Kidney epithelial cell (primary cell): ENCODE data around the gene GDF10. TPM values are rescaled to one million over a fixed set of nuclear protein-coding genes. Genes with fewer than 3 reads are reported as not detected.

ENCODE experiments used
- DNase-seq: peaks from one replicate; pipeline ENCODE4 v3.0.0-alpha.2; 2010; ENCODE audit warnings: low read depth
- H3K27me3 ChIP-seq: 2 replicates; pipeline ENCODE4 v1.6.0; 2011; ENCODE audit warnings: low read length; ENCODE audit not compliant: control insufficient read depth, insufficient read depth
- H3K36me3 ChIP-seq: 2 replicates; pipeline ENCODE4 v1.5.1; 2011; ENCODE audit warnings: low read length; ENCODE audit not compliant: control insufficient read depth, insufficient read depth
- H3K4me3 ChIP-seq: 2 replicates; pipeline ENCODE4 v1.5.1; 2011; ENCODE audit warnings: low read depth, mild to moderate bottlenecking, control low read depth, low read length
- CTCF ChIP-seq: IDR thresholded peaks from 2 replicates; pipeline ENCODE4 v1.5.1; 2011; ENCODE audit warnings: mild to moderate bottlenecking, moderate library complexity, low read length, control low read depth, inconsistent platforms; ENCODE audit not compliant: insufficient read depth, poor library complexity, severe bottlenecking
- total RNA-seq: library from RNA; depleted of rRNA; stranded (reverse); fragments of >200 nt; gene quantifications from 2 replicates; pipeline ENCODE4 v1.2.3, GENCODE V29; 2015

GDF10 gene
- total RNA-seq, 1 donor from 2014 or later: not detected

GRCh38 chr10:47283101-47283630 lies 16.8 kb upstream of the GDF10 start:
- TF ChIP-seq CTCF: no peak

GRCh38 chr10:47283848-47284247 lies 16.1 kb upstream of the GDF10 start:
- TF ChIP-seq CTCF: no peak
- no peak for DNase-seq
- Histone ChIP-seq H3K4me3 (no peak overlapping the region), H3K36me3 (no peaks in the 10 kb centered on the region), H3K27me3 (peaks cover 2% of the 10 kb centered on the region)

More at GRCh38 chr10:47283101-47283630, 16.8 kb upstream of the GDF10 start:
- Histone ChIP-seq H3K36me3 (no peaks in the 10 kb centered on the region), H3K27me3 (peaks cover 2% of the 10 kb centered on the region), H3K4me3 (no peak overlapping the region)
- no peak for DNase-seq

- DNase-seq: no peak
- peaks cover 2% of the 10 kb centered on the region for H3K27me3 ChIP-seq
- H3K36me3 ChIP-seq: no peaks in the 10 kb centered on the region
- TF ChIP-seq CTCF: no peak
- H3K4me3 ChIP-seq: no peak overlapping the region
These were observed 14.4 kb upstream of the GDF10 start for GRCh38 chr10:47285381-47286115.

- no peak for TF ChIP-seq CTCF
- Histone ChIP-seq H3K27me3 (peaks cover 2% of the 10 kb centered on the region), H3K36me3 (no peaks in the 10 kb centered on the region), H3K4me3 (no peak overlapping the region)
- no peak for DNase-seq
These were observed 13.9 kb upstream of the GDF10 start for GRCh38 chr10:47286116-47286505.

GRCh38 chr10:47286591-47287315 lies 13.2 kb upstream of the GDF10 start:
- TF ChIP-seq CTCF: no peak
- Histone ChIP-seq H3K27me3 (peaks cover 2% of the 10 kb centered on the region), H3K36me3 (no peaks in the 10 kb centered on the region), H3K4me3 (no peak overlapping the region)
- no peak for DNase-seq

GRCh38 chr10:47287365-47287802 lies 12.6 kb upstream of the GDF10 start:
- no peak overlapping the region for H3K4me3 ChIP-seq
- TF ChIP-seq CTCF: no peak
- DNase-seq: no peak
- no peaks in the 10 kb centered on the region for H3K36me3 ChIP-seq
- H3K27me3 ChIP-seq: no peaks in the 10 kb centered on the region
